Hematopoietic multipotent progenitor cell (in vitro differentiated cells): ENCODE measurements around the gene ABCC1. TPM values are rescaled to one million over a fixed set of nuclear protein-coding genes. Genes with fewer than 3 reads are reported as not detected.

Source experiments
- DNase-seq, 3 donors: peaks; one replicate each; pipeline ENCODE4 v3.0.0-alpha.2; 2011 to 2015; ENCODE audit warnings: low read depth in 2 of 3, low spot score in 2 of 3
- total RNA-seq: library from RNA; depleted of rRNA; stranded (reverse); fragments of >200 nt; gene quantifications from one replicate; pipeline ENCODE4 v1.2.3, GENCODE V29; 2012

The ABCC1 gene
- total RNA-seq, 1 donor: 168 TPM

DNA sequence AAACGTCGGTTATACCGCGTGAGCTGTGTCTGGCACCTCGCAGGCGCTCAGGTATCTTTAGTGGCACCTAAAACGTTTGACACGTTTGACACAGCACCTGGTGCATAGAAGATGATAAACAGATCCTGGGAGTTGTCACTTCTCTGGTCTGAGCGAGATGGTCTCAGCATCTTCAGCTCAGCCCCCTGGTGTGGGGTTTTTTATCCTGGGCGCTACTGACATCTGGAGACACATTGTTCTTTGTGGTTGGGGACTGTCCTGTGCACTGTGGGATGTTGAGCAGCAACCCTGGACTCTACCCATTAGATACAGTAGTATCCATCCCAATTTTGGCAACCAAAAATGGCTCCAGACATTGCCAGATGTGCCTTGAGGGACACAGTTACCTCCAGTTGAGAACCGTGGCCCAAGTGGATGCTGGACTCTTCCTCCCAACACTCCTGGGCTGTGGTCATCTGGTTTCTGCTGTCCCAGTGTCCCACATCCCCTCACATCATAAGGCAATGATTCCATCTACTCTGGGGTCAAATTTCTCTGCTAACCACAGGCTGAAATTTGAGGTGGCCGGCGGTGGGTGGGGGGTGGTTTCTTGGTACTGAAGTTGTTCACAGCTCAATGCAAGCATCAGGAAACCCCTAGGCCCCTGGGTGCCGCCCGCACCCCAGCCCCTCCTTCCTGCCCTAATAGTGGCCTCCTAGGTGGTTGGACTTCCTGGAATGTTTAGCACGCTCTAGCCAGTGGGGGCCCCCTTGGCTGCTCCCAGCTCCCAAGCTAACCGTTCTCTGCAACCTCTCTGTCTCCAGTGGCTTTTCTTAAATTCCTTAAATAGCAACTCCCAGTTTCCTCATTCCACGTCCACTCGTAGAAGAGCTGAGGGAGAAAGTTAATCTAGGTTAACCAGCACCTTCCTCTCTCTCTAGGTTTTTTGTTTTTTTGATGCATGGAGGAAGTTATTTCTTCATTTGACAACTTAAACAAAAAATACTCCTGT is 124.8 kb downstream of the ABCC1 start:
- peak in 2 of 3 donors; percentile 60 to 89 for DNase-seq

DNA sequence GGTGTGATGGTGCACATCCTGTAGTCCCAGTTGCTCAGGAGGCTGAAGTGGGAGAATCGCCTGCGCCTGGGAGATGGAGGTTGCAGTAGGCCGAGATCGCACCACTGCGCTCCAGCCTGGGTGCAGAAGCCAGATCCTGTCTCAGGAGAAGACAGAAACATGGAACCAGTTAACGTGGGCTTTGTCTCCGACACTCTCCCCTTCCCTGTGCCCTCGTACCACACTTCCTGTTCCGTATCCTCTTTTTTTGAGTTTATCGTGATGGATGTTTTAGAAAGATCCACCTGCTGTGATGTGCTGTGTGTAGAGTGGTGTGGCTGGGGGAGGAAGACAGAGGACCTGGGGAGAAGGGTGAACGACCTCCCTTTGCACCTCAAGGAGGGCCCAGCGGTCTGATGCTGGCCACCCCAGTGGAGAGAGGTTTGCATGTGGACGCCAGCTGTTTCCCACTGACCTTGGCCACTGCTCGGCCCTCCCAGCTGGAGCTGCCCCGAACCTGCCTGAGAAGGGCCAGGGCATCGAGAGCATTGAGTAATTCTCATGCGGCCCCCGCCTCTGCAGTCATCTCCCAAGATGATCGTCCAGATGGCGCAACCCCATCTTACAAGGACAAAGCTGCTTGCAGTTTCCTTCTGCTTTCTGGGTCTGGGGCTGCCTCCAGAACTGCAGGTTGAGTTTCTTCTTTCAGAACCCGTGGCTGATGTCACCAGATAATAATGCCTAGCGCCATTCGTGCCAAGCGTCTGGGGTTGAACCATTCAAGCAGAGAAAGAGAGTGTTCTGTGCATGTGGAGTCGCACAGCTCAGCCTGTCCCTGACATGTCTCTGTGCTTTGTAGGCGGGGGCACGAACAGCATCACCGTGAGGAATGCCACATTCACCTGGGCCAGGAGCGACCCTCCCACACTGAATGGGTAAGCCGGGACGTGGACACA is 126.3 kb downstream of the ABCC1 start:
- peak in 2 of 3 donors; percentile 89 to 96 for DNase-seq

DNA sequence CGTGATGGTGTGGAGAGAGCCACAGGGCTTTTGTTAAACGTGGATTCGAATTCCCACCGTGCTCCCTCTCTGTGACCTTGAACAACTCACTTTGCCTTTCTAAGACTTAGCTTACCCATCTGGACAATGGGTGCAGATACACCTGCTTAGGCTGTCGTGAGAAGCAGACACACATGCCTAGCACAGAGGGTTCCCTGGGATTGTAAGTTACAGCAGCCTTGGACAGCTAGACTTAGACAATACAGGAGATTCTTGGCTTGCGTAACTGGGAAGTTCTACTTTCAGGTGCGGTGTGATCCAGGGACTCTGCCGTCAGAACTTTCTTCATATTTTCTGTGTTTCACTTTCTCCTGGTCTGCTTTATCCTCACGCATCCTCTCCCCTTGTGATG is 127.0 kb downstream of the ABCC1 start:
- DNase-seq: no peak

DNA sequence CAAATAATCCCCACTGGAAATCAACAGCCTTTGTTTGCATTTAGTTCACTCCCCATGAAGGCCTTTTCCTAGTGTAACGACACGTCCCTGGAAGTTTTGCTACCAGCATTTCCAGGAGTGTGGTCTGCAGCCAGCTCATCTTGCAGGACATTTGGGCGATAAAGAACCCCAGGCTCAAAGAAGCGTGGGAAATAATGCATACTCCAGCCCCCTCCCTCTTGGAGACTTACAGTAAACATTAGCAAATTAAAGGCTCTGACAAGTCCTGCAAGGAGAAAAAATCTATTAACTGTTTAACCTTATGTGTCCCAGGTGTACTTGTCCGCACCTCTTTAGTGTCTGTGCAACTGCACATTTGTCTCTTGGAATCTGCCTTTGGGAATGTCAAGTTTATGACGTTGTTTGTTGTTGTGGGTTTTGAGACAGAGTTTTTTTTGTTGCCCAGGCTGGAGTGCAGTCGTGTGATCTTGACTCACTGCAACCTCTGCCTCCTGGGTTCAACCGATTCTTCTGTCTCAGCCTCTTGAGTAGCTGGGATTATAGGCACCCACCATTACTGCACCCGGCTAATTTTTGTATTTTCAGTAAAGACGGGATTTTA is 131.1 kb downstream of the ABCC1 start:
- DNase-seq: no peak

DNA sequence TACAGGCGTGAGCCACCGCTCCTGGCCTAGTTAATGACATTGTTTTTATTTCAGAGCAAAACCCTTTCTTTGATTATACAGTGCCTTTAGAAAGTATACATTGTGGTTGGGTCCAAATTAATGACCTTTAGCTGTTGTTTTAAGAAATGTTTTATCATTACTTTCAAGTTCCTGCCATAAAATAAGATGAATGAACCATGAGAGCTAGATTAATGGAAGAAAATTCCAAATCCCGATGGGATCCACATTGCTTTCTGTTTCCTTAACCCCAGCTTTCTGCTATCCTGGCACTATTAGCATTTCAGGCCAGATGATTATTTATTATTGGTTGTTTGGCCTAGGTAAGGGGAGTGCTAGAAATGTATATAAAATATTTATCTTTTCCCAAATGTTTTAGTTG is 131.7 kb downstream of the ABCC1 start:
- DNase-seq: no peak

DNA sequence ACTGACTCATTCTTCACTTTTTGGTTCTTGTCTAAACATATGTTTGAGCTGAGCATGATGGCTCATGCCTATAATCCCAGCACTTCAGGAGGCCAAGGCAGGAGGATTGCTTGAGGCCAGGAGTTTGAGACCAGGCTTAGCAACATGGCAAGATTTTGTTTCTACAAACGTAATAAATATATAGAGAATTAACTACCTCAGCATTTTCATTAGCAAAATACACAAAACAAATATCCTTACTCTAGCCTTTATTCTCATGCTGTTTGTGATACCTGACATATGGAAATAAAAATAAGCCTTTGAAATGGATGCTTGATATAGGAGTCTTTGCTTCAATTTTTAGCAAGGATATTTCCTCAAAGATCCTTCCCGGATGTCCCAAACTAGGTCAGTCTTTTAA is 132.8 kb downstream of the ABCC1 start:
- no peak for DNase-seq

DNA sequence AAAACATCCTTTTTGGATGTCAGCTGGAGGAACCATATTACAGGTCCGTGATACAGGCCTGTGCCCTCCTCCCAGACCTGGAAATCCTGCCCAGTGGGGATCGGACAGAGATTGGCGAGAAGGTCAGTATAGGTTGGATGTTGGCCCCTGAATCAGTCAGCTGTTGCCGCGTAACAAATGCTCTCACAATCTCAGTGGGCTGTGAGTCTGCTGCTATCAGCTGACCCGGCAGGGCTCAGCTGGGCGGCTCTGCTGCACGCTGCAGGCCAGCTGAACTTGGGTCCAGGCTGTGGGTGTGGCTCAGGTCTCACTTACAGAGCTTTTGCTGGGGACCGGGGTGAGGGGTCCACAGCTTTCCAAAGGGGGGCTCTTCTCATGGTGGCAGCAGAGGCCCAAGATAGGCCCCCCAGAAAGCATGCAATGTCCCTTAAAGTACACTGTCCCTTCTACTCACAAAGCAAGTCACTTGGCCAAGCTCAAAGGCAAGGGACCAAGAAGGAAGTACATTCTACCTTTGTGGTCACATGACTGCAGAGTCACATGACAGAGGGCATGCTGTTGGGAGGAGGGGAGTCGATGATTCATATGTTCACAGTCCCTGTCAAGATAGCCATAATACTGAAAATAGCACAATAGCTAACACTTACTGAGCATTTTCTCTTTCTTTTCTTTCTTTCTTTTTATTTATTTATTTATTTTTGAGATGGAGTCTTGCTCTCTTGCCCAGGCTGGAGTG is 134.2 kb downstream of the ABCC1 start:
- peak in 2 of 3 donors; percentile 56 to 59 for DNase-seq

DNA sequence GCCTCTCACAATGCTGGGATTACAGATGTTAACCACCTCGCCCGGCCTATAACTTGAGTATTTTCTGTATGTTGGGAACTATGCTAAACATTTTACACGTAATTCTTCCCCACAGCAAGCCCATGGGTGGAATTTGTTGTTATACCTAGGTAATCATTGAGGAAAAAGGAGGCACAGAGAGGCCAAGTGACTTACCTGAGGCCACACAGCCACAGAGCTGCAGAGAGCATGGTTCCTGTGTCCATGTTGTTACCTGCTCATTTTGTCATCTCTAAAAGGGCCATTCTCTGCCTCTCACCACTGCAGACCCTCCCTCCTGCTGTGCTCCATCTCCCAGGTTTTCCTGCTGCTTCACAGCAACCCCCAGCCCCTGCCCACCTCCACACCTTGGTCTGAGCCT is 135.5 kb downstream of the ABCC1 start:
- DNase-seq: no peak

DNA sequence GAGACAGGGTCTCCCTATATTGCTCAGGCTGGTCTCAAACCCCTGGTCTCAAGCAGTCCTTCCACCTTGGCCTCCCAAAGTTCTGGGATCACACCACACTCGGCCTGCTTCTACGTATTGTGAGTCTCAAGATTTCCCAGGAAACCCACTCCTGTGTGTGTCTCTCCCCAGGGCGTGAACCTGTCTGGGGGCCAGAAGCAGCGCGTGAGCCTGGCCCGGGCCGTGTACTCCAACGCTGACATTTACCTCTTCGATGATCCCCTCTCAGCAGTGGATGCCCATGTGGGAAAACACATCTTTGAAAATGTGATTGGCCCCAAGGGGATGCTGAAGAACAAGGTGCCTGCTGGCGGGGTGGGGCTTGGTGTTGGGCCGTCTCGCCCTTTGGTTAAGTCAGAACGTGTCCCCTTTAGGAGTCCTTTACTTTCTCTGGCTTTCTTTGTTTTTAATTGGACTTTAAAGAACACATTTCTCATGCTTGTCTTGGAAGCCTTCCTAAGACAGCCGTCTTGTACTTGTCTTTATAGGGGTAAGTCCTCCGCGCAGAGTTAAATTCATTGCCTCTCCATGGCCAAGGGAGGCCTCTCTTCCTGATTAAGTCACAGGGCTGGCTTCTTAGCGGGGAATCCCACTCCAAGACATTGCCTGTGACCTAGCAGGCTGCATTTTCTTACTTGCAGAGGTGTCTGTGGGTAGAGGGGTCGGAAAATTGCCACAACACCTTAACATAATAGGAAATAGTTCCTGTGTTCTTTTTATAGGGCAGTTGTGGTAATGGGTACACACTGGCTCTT is 137.4 kb downstream of the ABCC1 start:
- no peak for DNase-seq

DNA sequence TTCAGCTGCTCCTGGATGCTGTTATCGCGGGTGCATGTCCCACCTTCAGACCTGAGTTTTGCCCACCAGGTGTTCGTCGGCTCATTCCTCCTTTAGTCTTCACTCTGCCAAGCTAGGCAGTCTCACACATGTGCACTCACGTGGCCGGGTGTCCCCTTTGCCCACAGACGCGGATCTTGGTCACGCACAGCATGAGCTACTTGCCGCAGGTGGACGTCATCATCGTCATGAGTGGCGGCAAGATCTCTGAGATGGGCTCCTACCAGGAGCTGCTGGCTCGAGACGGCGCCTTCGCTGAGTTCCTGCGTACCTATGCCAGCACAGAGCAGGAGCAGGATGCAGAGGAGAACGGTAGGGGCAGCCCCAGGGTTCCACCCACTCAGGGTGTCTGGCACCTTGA is 140.8 kb downstream of the ABCC1 start:
- no peak for DNase-seq

DNA sequence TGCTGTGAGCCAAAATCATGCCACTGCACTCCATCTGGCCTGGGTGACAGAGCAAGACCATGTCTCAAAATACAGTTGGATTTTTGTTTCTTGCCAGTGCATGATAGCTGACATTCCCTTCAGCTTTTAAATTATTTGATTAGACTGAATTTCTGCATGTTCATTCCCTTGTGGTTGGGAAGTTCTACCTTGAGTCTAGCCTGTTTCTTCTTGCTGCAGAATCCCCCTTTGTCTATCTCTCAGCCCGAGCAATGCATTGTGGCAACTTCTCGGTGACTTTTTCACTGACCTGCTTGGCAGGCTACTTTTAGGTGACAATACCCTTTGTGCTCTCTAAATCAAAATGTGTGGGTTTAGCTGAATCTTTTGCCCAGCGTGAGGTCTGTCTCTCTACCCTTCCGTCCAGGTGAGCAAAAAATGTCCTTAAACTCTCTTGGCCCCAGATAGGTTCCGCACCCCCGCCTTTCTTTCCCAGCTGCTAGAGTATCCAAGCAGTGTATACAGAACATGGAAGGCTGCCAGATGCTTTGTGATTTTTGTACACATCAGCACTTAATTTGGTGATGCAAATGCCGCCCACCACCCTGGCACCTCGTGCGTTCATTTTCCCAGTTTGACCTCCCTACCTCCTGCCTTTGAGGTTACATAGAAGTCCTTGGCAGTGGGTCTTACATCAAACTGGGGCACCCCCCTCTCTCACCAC is 143.7 kb downstream of the ABCC1 start:
- DNase-seq: no peak

DNA sequence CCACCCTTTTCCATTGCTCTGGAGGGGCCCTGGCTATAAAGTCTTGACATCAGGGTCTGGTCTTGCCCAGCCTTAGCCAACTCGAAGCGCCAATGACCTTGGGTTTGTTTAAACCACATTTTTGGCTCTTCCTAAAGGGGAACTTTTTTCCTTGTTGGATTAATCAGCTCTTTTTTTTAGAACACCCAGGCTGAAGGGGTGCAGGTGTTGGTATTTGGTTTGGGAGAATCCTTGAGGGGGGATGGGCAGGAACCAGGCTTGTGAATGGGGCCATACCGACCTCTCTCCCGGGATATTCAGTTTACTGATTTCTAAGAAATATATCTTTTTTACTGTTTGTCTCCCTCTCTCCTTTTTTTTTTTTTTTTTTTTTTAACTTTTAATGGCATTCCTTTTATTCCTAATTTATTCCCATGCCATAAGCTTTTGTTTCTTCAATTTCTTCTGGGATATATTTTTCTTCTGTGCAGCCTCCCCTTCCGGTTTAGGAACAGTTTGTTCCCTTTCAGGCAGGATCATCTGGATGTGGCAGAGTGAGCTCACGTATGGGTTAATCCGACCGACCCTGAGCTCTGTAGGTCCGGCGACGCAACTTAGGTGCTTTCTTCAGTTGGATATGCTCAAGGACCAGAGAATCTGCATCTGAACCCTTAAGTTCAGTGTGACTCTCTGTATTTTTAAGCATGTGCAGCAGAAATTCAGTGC is 144.4 kb downstream of the ABCC1 start:
- no peak for DNase-seq

DNA sequence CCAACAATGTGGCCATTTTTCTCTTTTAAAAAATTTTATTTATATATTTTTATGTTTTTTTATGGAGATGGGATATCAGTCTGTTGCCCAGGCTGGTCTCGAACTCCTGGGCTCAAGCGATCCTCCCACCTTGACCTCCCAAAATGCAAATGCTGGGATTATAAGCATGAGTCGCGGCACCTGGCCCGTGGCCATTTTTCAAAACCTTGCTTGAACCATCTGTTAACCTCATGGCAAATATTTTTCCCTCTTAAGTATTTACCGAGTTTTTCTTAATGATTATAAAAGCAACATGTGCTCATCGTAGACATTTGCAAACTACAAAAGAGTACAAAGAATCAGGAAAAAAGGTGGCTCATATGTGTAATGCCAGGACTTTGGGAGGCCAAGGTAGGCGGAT is 146.2 kb downstream of the ABCC1 start:
- DNase-seq: no peak

DNA sequence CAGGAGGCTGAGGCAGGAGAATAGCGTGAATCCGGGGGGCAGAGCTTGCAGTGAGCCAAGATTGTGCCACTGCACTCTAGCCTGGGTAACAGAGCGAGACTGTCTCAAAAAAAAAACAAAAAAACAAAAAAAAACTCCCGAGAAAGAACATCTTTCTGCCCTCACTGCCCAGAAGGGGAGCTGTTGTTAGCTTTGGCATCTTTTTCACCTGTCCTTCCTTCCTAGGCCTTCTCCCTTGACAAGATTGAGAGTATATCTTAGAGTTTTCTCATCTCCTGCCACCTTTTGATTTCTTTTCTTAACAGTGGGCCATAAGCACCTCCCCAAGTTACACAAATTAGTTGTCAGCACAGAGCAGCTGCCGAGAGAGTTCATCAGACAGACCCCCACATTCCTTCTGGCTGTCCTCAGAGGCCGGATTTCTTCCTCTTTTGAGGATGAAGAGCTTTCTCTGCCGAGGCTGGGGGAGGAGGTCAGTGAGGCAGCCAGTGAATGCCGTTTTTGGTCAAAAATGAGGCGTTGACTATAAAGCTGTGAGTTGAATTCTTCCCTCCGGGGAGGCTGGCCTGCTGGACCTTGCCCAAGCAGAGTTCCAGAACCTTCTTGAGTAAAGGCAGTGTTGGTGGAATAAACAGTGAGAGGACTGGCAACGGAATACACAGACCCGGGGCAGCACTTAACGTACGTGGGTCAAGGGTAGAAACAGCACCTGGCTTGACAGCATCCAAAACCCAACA is 146.9 kb downstream of the ABCC1 start:
- DNase-seq: peak in 1 of 3 donors; percentile 61

DNA sequence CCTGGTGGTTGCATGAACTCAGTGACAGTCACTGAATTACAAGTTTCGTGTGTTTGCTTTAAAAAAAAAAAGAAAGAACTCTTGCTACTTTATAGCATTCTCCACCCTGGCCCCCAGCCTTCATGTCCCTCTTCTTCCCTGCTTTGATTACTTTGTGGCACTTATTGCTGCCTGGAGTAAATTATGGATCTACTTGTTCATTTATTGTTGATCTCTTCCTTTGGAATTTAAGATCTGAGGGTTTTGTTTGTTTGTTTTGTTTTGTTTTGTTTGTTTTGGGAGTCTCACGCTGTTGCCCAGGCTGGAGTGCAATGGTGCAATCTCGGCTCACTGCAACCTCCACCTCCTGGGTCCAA is 147.4 kb downstream of the ABCC1 start:
- no peak for DNase-seq

DNA sequence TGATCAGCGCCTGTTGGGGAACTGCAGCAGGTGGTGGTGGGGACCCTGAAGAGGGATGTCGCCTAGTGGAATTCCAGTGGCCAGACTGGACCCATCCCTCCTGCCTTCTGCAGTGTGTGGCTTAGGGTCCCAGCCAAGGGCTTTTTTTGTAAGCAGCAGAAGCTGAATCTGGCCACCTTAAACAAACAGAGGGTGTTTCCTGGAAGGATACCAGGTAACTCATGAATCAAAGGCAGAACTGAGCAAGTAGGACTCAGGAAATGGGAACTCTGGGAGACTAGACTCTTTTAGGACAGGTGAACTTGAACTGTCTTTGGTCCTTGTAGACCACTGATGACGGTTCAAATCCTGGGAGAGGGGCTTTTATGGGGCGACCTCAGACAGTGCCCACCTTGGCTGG is 149.9 kb downstream of the ABCC1 start:
- no peak for DNase-seq

DNA sequence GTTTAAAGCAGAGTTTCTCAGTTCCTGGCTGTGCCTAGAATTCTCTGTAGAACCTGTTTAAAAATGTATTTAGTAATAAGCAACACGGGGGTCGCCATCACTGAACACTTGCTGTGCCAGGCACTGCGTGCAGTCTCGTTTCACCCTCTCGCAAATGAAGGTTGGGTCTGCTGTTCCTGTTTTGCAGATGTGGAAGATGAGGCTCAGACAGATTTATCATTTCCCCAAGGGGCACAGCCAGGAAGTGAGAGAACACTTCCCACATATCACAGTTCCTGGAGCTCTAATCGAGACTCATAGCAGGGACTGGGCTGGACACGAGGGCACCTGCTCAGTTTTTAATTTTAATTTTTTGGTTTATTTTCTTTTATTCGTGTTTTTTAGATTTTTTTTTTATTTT is 151.2 kb downstream of the ABCC1 start:
- no peak for DNase-seq

DNA sequence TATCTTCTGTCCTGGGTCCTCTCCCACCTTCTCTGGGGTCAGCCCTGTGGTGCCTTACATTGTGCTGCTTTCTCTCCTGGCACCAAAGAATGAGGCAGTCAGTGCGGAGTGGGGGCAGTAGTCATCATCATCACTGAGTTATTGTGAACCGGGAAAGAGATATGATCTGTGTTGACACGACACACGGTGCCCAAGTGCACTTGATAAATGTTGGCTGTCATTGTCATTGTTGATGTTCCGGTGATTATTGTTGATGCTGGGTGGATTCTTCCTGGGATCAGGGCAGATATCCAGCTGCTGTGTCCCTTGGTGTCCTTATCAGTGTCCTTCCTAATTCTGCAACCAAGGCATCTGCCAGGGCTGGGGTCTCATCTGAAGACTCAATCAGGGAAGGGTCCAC is 152.2 kb downstream of the ABCC1 start:
- DNase-seq: no peak
